Cardiac muscle cell (in vitro differentiated cells and primary cell): Measurements from ENCODE around the gene SOBP. TPM values are rescaled to one million over a fixed set of nuclear protein-coding genes. Genes with fewer than 3 reads are reported as not detected.
A peak's percentile ranks its signal among the peaks of the same experiment; 100 is the strongest.

Experiments used
- DNase-seq, 2 donors: peaks; one replicate each; pipeline versions ENCODE4 v3.0.0 to v3.0.0-alpha.2; 2010 to 2017; ENCODE audit warnings: low read depth in 1 of 2, low spot score in 1 of 2
- H3K27ac ChIP-seq: fragments of 200-600 bp; sonication (generic); 2 replicates; pipeline ENCODE4 v1.5.1; 2016
- H3K27me3 ChIP-seq: fragments of 200-600 bp; sonication (generic); 2 replicates; pipeline ENCODE4 v1.6.0; 2016; ENCODE audit warnings: control low read depth
- H3K36me3 ChIP-seq: fragments of 200-600 bp; sonication (generic); 2 replicates; pipeline ENCODE4 v1.5.1; 2016; ENCODE audit warnings: control low read depth
- H3K4me1 ChIP-seq: fragments of 200-600 bp; sonication (generic); 2 replicates; pipeline ENCODE4 v1.8.1; 2017; ENCODE audit warnings: low read depth, mild to moderate bottlenecking, mixed run types
- H3K4me3 ChIP-seq: fragments of 200-600 bp; sonication (generic); 2 replicates; pipeline ENCODE4 v1.5.1; 2016; ENCODE audit warnings: mild to moderate bottlenecking
- H3K9me3 ChIP-seq: fragments of 200-600 bp; sonication (generic); 2 replicates; pipeline ENCODE4 v1.5.1; 2017; ENCODE audit warnings: low read depth, mild to moderate bottlenecking, control low read depth
- polyA plus RNA-seq: library from polyadenylated mRNA; unstranded; fragments of >200 nt; fragmentation: Nextera tagmentation; extraction: Ambion mirVana; gene quantifications from 2 replicates; pipeline ENCODE4 v1.2.1, GENCODE V29; 2016
- total RNA-seq: library from RNA; depleted of rRNA; stranded (reverse); fragments of >200 nt; gene quantifications from 2 replicates; pipeline ENCODE4 v1.2.3, GENCODE V29; 2016
- TF ChIP-seq, protein P1 (sequence below): IDR thresholded peaks from 2 replicates; pipeline ENCODE4 v1.5.1; 2012; ENCODE audit warnings: low read depth, mild to moderate bottlenecking, low read length

The SOBP gene
- total and polyA plus RNA-seq, 2 experiments from 2014 or later, result 27.5 to 30.8 TPM

GRCh38 chr6:107496892-107497684 lies 7.2 kb downstream of the SOBP start:
- TF ChIP-seq, protein P1, sequence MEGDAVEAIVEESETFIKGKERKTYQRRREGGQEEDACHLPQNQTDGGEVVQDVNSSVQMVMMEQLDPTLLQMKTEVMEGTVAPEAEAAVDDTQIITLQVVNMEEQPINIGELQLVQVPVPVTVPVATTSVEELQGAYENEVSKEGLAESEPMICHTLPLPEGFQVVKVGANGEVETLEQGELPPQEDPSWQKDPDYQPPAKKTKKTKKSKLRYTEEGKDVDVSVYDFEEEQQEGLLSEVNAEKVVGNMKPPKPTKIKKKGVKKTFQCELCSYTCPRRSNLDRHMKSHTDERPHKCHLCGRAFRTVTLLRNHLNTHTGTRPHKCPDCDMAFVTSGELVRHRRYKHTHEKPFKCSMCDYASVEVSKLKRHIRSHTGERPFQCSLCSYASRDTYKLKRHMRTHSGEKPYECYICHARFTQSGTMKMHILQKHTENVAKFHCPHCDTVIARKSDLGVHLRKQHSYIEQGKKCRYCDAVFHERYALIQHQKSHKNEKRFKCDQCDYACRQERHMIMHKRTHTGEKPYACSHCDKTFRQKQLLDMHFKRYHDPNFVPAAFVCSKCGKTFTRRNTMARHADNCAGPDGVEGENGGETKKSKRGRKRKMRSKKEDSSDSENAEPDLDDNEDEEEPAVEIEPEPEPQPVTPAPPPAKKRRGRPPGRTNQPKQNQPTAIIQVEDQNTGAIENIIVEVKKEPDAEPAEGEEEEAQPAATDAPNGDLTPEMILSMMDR, result no peak
- H3K27me3 ChIP-seq, result no peaks in the 10 kb centered on the region
- H3K4me3 ChIP-seq, result no peak overlapping the region
- no peaks in the 10 kb centered on the region for H3K36me3 ChIP-seq
- H3K4me1 ChIP-seq, result peaks cover 42% of the 10 kb centered on the region
- H3K27ac ChIP-seq, result no peak overlapping the region
- no peaks in the 10 kb centered on the region for H3K9me3 ChIP-seq
- DNase-seq, result no peak

- Histone ChIP-seq H3K36me3 (peaks cover 9% of the 10 kb centered on the region), H3K27ac (no peak overlapping the region), H3K27me3 (no peaks in the 10 kb centered on the region), H3K4me3 (no peak overlapping the region), H3K9me3 (no peaks in the 10 kb centered on the region), H3K4me1 (peaks cover 9% of the 10 kb centered on the region)
- TF ChIP-seq, protein P1, result no peak
- DNase-seq, result no peak
Measured at GRCh38 chr6:107504270-107505026, 14.5 kb downstream of the SOBP start.

- H3K9me3 ChIP-seq, result no peaks in the 10 kb centered on the region
- no peak overlapping the region for H3K4me3 ChIP-seq
- H3K27me3 ChIP-seq, result no peaks in the 10 kb centered on the region
- DNase-seq, result no peak
- peaks cover 9% of the 10 kb centered on the region for H3K36me3 ChIP-seq
- peaks cover 9% of the 10 kb centered on the region for H3K4me1 ChIP-seq
- TF ChIP-seq, protein P1, result no peak
- H3K27ac ChIP-seq, result no peak overlapping the region
Measured at GRCh38 chr6:107506145-107506544, 16.2 kb downstream of the SOBP start.

DNA sequence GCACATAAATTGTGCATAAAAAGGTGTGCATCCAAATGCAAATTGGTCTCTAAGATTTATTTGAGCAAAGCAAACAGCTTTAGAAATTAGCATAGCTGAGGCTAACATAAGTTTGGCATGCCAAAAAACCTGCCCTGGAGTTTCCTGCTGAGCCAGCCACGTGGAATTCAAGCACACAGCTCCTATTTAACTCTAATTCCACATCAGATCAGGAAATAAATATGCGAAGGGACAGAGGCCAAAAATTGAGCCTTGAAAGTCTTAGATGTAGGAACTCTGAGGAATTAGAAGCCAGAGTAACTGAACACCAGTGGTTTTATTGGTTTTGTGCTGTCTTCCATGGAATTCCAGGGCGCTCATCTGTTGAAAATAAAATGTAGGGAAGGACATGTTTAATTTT lies 19.6 kb downstream of the SOBP start:
- H3K9me3 ChIP-seq, result no peaks in the 10 kb centered on the region
- TF ChIP-seq, protein P1, result no peak
- H3K27me3 ChIP-seq, result no peaks in the 10 kb centered on the region
- H3K4me1 ChIP-seq, result no peaks in the 10 kb centered on the region
- H3K4me3 ChIP-seq, result no peak overlapping the region
- DNase-seq, result peak in 1 of 2 donors; percentile 22
- H3K36me3 ChIP-seq, result peaks cover 16% of the 10 kb centered on the region
- H3K27ac ChIP-seq, result no peak overlapping the region

DNA sequence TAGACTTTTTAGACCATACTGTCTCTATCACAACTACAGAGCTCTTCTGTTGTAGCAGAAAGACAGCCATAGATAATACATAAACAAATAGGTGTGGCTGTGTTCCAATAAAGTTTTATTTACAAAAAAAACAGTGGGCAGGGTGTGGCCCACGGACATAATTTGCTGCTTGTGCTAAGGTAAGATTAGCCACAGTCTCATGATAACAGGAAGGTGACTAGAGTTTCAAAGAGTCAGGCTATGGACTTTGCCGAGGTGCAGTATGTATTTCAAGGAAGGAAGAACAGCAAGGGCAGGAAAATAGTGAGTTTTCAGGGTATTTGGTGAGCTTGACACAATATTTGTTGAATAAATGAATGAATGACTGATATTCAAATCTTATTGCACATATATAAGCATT lies 20.2 kb downstream of the SOBP start:
- H3K27ac ChIP-seq, result no peak overlapping the region
- H3K9me3 ChIP-seq, result no peaks in the 10 kb centered on the region
- H3K27me3 ChIP-seq, result no peaks in the 10 kb centered on the region
- TF ChIP-seq, protein P1, result no peak
- no peaks in the 10 kb centered on the region for H3K4me1 ChIP-seq
- no peak overlapping the region for H3K4me3 ChIP-seq
- H3K36me3 ChIP-seq, result peaks cover 16% of the 10 kb centered on the region
- DNase-seq, result no peak
